ENCODE measurements around the gene BEND2.

The BEND2 gene

DNA sequence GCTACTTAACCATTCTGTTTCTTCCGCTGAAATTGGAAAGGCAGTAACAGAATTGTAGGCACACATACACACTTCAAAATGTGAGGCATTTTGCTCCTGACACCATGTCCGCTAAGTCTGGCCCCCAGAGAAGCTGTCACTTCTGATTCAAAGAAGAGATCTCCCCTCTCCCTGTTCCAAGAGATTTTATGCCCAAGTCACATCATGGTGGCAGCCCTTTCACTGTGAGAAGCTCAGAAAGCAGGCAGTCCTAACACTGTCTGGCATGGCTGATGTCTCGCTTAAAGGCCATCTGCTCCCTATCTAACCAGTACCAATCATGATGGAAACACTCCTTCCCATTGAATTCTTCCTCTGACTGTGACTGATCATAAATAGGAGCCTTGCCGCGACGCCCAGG lies 83.9 kb downstream of the BEND2 start:
- ATAC-seq = no peak
- TF ChIP-seq ZNF70 (CRISPR knock-in tag; IDR thresholded peaks at IDR 0.05) (no peak), ZC3H10 (CRISPR knock-in tag; IDR thresholded peaks at IDR 0.05) (no peak), ZNF8 (CRISPR knock-in tag; IDR thresholded peaks at IDR 0.05) (no peak), TSHZ2 (CRISPR knock-in tag; IDR thresholded peaks at IDR 0.05) (no peak), TCF4 (CRISPR knock-in tag; IDR thresholded peaks at IDR 0.05; ENCODE audit: borderline replicate concordance) (no peak), PPARA (CRISPR knock-in tag; IDR thresholded peaks at IDR 0.05; ENCODE audit: borderline replicate concordance) (no peak), ARNTL (CRISPR knock-in tag; IDR thresholded peaks at IDR 0.05; ENCODE audit: borderline replicate concordance, low read depth) (no peak), ZFP3 (CRISPR knock-in tag; IDR thresholded peaks at IDR 0.05) (no peak), CSDC2 (CRISPR knock-in tag; IDR thresholded peaks at IDR 0.05) (no peak), OSR1 (CRISPR knock-in tag; IDR thresholded peaks at IDR 0.05) (no peak), RARB (CRISPR knock-in tag; IDR thresholded peaks at IDR 0.05) (no peak), BACH2 (CRISPR knock-in tag; IDR thresholded peaks at IDR 0.05; ENCODE audit: borderline replicate concordance) (no peak), ISL1 (CRISPR knock-in tag; IDR thresholded peaks at IDR 0.05) (no peak), POU6F1 (CRISPR knock-in tag; IDR thresholded peaks at IDR 0.05; ENCODE audit: borderline replicate concordance, low read depth) (no peak), TOX (CRISPR knock-in tag; IDR thresholded peaks at IDR 0.05; ENCODE audit: borderline replicate concordance) (no peak)
- TF ChIP-seq, protein P1, sequence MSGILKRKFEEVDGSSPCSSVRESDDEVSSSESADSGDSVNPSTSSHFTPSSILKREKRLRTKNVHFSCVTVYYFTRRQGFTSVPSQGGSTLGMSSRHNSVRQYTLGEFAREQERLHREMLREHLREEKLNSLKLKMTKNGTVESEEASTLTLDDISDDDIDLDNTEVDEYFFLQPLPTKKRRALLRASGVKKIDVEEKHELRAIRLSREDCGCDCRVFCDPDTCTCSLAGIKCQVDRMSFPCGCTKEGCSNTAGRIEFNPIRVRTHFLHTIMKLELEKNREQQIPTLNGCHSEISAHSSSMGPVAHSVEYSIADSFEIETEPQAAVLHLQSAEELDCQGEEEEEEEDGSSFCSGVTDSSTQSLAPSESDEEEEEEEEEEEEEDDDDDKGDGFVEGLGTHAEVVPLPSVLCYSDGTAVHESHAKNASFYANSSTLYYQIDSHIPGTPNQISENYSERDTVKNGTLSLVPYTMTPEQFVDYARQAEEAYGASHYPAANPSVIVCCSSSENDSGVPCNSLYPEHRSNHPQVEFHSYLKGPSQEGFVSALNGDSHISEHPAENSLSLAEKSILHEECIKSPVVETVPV (CRISPR knock-in tag; IDR thresholded peaks at IDR 0.05) = no peak
- TF ChIP-seq, protein P2, sequence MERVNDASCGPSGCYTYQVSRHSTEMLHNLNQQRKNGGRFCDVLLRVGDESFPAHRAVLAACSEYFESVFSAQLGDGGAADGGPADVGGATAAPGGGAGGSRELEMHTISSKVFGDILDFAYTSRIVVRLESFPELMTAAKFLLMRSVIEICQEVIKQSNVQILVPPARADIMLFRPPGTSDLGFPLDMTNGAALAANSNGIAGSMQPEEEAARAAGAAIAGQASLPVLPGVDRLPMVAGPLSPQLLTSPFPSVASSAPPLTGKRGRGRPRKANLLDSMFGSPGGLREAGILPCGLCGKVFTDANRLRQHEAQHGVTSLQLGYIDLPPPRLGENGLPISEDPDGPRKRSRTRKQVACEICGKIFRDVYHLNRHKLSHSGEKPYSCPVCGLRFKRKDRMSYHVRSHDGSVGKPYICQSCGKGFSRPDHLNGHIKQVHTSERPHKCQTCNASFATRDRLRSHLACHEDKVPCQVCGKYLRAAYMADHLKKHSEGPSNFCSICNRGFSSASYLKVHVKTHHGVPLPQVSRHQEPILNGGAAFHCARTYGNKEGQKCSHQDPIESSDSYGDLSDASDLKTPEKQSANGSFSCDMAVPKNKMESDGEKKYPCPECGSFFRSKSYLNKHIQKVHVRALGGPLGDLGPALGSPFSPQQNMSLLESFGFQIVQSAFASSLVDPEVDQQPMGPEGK (CRISPR knock-in tag; IDR thresholded peaks at IDR 0.05; ENCODE audit: borderline replicate concordance) = no peak

DNA sequence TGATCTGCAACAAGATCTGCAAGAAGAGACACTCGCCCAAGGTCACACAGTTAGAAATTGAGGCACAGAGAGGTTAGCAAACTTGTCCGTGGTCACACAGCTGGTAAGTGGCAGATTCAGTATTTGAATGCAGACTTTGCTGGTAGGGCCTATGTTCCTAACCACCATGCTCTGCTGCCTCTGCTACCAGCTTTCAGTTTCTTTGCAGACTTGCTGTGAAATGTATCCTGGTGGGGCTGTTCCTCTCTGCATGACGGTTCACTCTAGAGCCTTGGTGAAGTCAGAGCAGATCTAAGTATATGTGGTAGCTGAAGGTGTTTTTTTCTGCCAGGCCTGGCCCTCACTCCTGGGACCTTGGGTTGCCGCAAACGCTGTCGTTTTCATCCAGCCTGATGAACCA lies 87.1 kb downstream of the BEND2 start:
- TF ChIP-seq SNAI2 (CRISPR knock-in tag; IDR thresholded peaks at IDR 0.05) = no peak
- TF ChIP-seq TSHZ2 (CRISPR knock-in tag; IDR thresholded peaks at IDR 0.05) = no peak
- no peak for TF ChIP-seq ARNTL (CRISPR knock-in tag; IDR thresholded peaks at IDR 0.05; ENCODE audit: borderline replicate concordance, low read depth)
- TF ChIP-seq TCF4 (CRISPR knock-in tag; IDR thresholded peaks at IDR 0.05; ENCODE audit: borderline replicate concordance) = no peak
- TF ChIP-seq, protein P3, sequence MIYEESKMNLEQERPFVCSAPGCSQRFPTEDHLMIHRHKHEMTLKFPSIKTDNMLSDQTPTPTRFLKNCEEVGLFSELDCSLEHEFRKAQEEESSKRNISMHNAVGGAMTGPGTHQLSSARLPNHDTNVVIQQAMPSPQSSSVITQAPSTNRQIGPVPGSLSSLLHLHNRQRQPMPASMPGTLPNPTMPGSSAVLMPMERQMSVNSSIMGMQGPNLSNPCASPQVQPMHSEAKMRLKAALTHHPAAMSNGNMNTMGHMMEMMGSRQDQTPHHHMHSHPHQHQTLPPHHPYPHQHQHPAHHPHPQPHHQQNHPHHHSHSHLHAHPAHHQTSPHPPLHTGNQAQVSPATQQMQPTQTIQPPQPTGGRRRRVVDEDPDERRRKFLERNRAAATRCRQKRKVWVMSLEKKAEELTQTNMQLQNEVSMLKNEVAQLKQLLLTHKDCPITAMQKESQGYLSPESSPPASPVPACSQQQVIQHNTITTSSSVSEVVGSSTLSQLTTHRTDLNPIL (CRISPR knock-in tag; IDR thresholded peaks at IDR 0.05; ENCODE audit: low read depth) = no peak
- no peak for TF ChIP-seq ZFP30 (CRISPR knock-in tag; IDR thresholded peaks at IDR 0.05)
- TF ChIP-seq GLIS3 (CRISPR knock-in tag; IDR thresholded peaks at IDR 0.05) = no peak
- TF ChIP-seq BACH2 (CRISPR knock-in tag; IDR thresholded peaks at IDR 0.05; ENCODE audit: borderline replicate concordance) = no peak
- no peak for TF ChIP-seq TOX (CRISPR knock-in tag; IDR thresholded peaks at IDR 0.05; ENCODE audit: borderline replicate concordance)
- no peak for TF ChIP-seq ZNF70 (CRISPR knock-in tag; IDR thresholded peaks at IDR 0.05)
- no peak for TF ChIP-seq ESRRG (CRISPR knock-in tag; IDR thresholded peaks at IDR 0.05)
- TF ChIP-seq ZC3H10 (CRISPR knock-in tag; IDR thresholded peaks at IDR 0.05) = no peak
- TF ChIP-seq PPARA (CRISPR knock-in tag; IDR thresholded peaks at IDR 0.05; ENCODE audit: borderline replicate concordance) = no peak
- TF ChIP-seq RARB (CRISPR knock-in tag; IDR thresholded peaks at IDR 0.05) = no peak
- no peak for ATAC-seq
